Suprapubic skin (tissue), 4 donors: ENCODE data around the gene ACOT2. TPM values are rescaled to one million over a fixed set of nuclear protein-coding genes. Genes with fewer than 3 reads are reported as not detected.
"Not testable (repeated sequence)": the region's sequence is repeated elsewhere in the genome, so short reads cannot be mapped to it uniquely, and the experiment has no call there.

Experiments
- DNase-seq, 2 donors: peaks; one replicate each; pipeline ENCODE4 v3.0.0-alpha.2; 2019; ENCODE audit warnings: low spot score in 2 of 2
- H3K27ac ChIP-seq: fragments of 200-600 bp; sonication (generic); one replicate; pipeline ENCODE4 v1.5.1; 2019
- H3K27me3 ChIP-seq: fragments of 200-600 bp; sonication (generic); one replicate; pipeline ENCODE4 v1.5.1; 2019
- H3K36me3 ChIP-seq: fragments of 200-600 bp; sonication (generic); one replicate; pipeline ENCODE4 v1.5.1; 2019
- H3K4me1 ChIP-seq: fragments of 200-600 bp; sonication (generic); one replicate; pipeline ENCODE4 v1.5.1; 2019
- H3K4me3 ChIP-seq: fragments of 200-600 bp; sonication (generic); one replicate; pipeline ENCODE4 v1.5.1; 2019; ENCODE audit warnings: mild to moderate bottlenecking
- H3K9me3 ChIP-seq: fragments of 200-600 bp; sonication (generic); one replicate; pipeline ENCODE4 v1.5.1; 2019
- EP300 ChIP-seq: sonication (generic); formaldehyde crosslinking; IDR thresholded peaks from one replicate; pipeline ENCODE4 v1.6.1; 2017; ENCODE audit warnings: antibody characterized with exemption
- POLR2A ChIP-seq, 2 donors: fragments of 450-650 bp; IDR thresholded peaks; one replicate each; pipeline ENCODE4 v1.6.1; 2017; ENCODE audit warnings: antibody characterized with exemption in 2 of 2, mild to moderate bottlenecking in 2 of 2, moderate library complexity in 2 of 2
- POLR2AphosphoS5 ChIP-seq, 3 donors: sonication (generic); formaldehyde crosslinking; IDR thresholded peaks; one replicate each; pipeline ENCODE4 v1.6.1; 2017; ENCODE audit warnings: antibody characterized with exemption in 3 of 3
- WGBS: methylation state at CpG from one replicate; pipeline ENCODE4 v1.1.5; 2018; 5-methylcytosine and 5-hydroxymethylcytosine counted together
- total RNA-seq, 4 donors: library from RNA; depleted of rRNA; stranded (reverse); fragments of >200 nt; gene quantifications; one replicate each; pipeline ENCODE4 v1.1.0, GENCODE V29; 2016
- TF ChIP-seq, protein P1 (sequence below), 2 donors: fragments of 200-600 bp in 1 of 2; fragments of 450-650 bp in 1 of 2; sonication (generic) in 1 of 2; IDR thresholded peaks; one replicate each; pipeline ENCODE4 v1.5.1; 2016 to 2019; ENCODE audit warnings: antibody characterized with exemption in 2 of 2, mild to moderate bottlenecking in 1 of 2, moderate library complexity in 1 of 2

Gene ACOT2
- total RNA-seq, 4 donors from 2014 or later, result 16.6 to 35.6 (median 23.1) TPM

DNA sequence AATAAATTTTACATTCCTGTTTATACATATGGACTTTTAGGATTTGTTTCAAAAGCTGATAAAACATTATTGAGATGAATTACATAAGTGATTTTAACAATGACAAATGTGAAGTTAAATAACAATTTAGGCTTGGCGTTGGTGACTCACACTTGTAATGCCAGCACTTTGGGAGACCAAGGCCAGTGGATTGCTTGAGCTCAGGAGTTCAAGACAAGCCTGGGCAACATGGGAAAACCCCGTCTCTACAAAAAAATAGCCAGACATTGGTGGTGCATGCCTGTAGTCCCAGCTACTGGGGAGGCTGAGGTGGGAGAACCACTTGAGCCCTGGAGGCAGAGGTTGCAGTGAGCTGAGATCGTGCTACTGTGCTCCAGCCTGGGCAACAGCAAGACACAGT, 7.4 kb downstream of the ACOT2 start:
- no peak for TF ChIP-seq POLR2A (IDR thresholded peaks at IDR 0.05)
- Histone ChIP-seq H3K9me3 (no peaks in the 10 kb centered on the region), H3K27ac (no peak overlapping the region), H3K36me3 (no peaks in the 10 kb centered on the region), H3K27me3 (no peaks in the 10 kb centered on the region), H3K4me3 (no peak overlapping the region), H3K4me1 (no peaks in the 10 kb centered on the region)
- 64% methylated on average over 3 of the region's 3 CpGs for WGBS
- no peak for DNase-seq

DNA sequence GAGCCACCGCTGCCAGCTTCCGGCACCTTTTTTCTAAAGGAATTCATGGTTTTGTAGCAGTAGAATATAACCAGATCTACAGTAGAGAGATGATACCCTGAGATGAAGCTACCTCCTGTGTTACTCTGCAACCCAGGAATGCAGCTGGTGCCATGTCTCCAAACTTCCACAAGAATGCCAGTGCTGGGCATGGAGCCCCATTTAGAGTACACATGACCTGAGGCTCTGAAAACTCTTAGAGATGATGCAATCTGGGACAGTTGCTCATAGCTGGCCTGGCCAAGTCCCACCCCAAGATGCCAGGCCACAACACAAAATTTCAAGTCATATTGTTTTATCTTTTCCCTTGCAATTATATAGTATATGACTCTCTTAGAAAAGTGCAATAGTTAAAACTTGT, 8.2 kb downstream of the ACOT2 start:
- H3K4me1 ChIP-seq, H3K9me3 ChIP-seq, H3K4me3 ChIP-seq, DNase-seq, H3K36me3 ChIP-seq, H3K27me3 ChIP-seq, H3K27ac ChIP-seq: not testable (repeated sequence)
- WGBS, result 83% methylated on average over 2 of the region's 2 CpGs

DNA sequence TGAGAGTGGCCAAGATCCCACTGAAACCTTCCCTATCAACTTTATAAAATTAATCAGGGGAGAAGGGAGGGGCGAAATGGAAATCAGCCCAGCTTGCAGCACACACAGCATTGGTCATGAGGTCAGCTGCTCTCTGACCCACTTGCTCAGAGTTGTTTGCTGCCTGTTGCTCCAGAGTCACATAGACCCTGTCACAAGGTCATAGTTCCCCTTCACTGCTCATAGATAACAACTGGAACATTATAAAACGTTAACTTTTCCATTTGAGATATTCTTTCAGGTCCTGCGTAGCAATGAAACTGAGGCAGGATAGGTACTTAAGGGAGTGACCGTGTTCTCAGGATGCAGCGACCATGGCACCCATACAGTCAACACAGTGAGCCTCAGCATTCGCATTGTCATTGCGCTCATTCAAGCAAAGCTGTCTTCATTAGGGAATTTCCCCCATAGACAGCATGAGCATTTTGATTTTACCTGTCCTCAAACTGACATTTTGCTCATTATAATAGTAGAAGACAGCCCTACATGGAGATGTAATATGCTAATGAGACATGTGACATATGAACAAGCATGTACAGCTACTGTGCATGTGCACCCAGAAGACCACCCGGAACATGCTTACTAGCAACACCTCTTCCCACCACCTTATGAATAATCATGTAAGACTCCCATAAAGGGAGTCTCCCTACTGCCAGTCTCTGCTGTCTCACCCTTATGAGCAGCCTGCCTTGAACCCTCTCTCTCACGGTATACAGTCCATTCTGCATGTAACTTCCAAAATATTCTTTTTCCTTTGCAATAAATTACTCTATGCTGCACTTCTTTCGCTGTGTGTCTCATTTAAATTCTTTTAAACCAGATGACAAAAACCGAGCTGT, 13.3 kb downstream of the ACOT2 start:
- not testable (repeated sequence) for H3K9me3 ChIP-seq, H3K4me1 ChIP-seq, DNase-seq, H3K36me3 ChIP-seq, H3K27me3 ChIP-seq, H3K27ac ChIP-seq, H3K4me3 ChIP-seq
- WGBS, result 90% methylated on average over 10 of the region's 11 CpGs

DNA sequence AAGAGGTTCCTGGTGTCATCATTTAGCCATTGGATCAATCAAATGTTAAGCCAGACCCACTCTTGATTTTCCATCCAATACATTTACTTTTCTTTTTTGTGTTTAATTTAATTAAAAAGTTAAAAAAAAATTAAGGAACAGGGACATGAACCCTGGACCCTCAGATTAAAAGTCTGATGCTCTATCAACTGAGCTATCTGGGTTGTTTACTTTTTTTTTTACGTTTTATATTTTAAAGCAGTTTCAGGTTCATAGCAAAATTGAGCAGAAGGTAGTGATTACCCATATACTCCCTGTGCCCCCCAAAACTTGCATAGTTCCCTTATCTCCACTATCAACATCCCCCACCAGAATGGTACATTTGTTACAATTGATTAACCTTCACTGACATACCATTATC, 19.7 kb downstream of the ACOT2 start:
- DNase-seq, result no peak
- no peak overlapping the region for H3K27ac ChIP-seq

DNA sequence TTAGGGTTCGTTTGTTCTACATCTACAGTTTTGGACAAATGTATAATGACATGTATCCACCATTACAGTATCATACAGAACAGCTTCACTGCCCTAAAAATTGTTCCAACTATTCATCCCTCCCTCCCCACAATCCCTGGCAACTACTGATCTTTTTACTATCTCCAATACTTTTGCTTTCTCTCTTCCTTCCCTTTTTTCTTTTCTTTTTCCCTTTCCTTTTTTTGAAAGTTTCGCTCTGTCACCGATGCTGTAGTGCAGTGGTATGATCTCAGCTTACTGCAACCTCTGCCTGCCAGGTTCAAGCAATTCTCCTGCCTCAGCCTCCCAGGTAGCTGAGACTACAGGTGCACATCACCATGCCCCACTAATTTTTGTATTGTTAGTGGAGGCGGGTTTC, 20.1 kb downstream of the ACOT2 start:
- Histone ChIP-seq H3K27me3 (no peaks in the 10 kb centered on the region), H3K36me3 (no peaks in the 10 kb centered on the region), H3K27ac (no peak overlapping the region), H3K4me1 (no peaks in the 10 kb centered on the region), H3K4me3 (no peak overlapping the region), H3K9me3 (no peaks in the 10 kb centered on the region)
- no peak for TF ChIP-seq POLR2AphosphoS5 (IDR thresholded peaks at IDR 0.05)
- TF ChIP-seq, protein P1, sequence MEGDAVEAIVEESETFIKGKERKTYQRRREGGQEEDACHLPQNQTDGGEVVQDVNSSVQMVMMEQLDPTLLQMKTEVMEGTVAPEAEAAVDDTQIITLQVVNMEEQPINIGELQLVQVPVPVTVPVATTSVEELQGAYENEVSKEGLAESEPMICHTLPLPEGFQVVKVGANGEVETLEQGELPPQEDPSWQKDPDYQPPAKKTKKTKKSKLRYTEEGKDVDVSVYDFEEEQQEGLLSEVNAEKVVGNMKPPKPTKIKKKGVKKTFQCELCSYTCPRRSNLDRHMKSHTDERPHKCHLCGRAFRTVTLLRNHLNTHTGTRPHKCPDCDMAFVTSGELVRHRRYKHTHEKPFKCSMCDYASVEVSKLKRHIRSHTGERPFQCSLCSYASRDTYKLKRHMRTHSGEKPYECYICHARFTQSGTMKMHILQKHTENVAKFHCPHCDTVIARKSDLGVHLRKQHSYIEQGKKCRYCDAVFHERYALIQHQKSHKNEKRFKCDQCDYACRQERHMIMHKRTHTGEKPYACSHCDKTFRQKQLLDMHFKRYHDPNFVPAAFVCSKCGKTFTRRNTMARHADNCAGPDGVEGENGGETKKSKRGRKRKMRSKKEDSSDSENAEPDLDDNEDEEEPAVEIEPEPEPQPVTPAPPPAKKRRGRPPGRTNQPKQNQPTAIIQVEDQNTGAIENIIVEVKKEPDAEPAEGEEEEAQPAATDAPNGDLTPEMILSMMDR (IDR thresholded peaks at IDR 0.05), result no peak
- 83% methylated on average over 4 of the region's 4 CpGs for WGBS
- no peak for DNase-seq

More for the DNA sequence above, 19.7 kb downstream of the ACOT2 start:
- Histone ChIP-seq H3K4me1 (no peaks in the 10 kb centered on the region), H3K9me3 (no peaks in the 10 kb centered on the region), H3K4me3 (no peak overlapping the region), H3K36me3 (no peaks in the 10 kb centered on the region), H3K27me3 (no peaks in the 10 kb centered on the region)
- TF ChIP-seq POLR2AphosphoS5 (IDR thresholded peaks at IDR 0.05) (no peak), EP300 (no peak), POLR2A (IDR thresholded peaks at IDR 0.05) (no peak)
- TF ChIP-seq, protein P1 (IDR thresholded peaks at IDR 0.05), result no peak
- WGBS, result 91% methylated on average over 1 of the region's 1 CpG

DNA sequence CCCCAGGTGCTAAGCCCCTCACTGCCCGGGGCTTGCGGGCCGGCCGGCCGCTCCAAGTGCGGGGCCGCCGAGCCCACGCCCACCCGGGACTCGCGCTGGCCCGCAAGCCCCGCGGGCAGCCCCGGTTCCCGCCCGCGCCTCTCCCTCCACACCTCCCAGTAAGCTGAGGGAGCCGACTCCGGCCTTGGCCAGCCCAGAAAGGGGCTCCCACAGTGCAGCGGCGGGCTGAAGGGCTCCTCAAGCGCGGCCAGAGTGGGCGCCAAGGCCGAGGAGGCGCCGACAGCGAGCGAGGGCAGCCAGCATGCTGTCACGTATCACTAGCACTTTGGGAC, 21.6 kb downstream of the ACOT2 start:
- not testable (repeated sequence) for H3K9me3 ChIP-seq, DNase-seq, H3K27me3 ChIP-seq, H3K4me3 ChIP-seq, H3K36me3 ChIP-seq, H3K4me1 ChIP-seq, H3K27ac ChIP-seq
- WGBS, result 96% methylated on average over 5 of the region's 32 CpGs

DNA sequence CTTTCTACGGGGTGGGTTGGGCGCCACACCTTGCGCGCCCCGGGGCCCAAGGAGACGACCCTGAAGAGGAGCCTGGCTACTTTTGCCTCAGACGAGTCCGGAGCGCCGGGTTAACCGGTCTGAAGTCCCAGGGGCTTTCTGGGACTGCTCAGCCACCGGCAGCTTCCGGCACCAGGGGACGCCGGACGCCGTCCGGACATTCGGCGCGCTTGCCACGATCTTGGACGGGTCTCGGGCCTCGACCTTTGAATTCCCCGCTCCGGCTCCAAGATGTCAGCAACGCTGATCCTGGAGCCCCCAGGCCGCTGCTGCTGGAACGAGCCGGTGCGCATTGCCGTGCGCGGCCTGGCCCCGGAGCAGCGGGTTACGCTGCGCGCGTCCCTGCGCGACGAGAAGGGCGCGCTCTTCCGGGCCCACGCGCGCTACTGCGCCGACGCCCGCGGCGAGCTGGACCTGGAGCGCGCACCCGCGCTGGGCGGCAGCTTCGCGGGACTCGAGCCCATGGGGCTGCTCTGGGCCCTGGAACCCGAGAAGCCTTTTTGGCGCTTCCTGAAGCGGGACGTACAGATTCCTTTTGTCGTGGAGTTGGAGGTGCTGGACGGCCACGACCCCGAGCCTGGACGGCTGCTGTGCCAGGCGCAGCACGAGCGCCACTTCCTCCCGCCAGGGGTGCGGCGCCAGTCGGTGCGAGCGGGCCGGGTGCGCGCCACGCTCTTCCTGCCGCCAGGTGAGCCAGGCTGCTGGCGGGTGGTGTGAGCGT, 22.9 kb downstream of the ACOT2 start, which contains the start of gene ACOT4:
TSS of gene ACOT4 (plus strand) at position 184 of the 760 bp plus-strand sequence. CDS start at position 271, 87 bp downstream.
- Histone ChIP-seq H3K27ac (peak within 1 kb of the TSS; percentile 42), H3K27me3 (no peaks in the 10 kb centered on the region), H3K36me3 (no peaks in the 10 kb centered on the region), H3K9me3 (no peaks in the 10 kb centered on the region), H3K4me3 (peak within 1 kb of the TSS; percentile 68), H3K4me1 (no peaks in the 10 kb centered on the region)
- TF ChIP-seq, protein P1 (IDR thresholded peaks at IDR 0.05), result peak in 1 of 2 donors; percentile 24
- no peak for TF ChIP-seq EP300
- no peak for DNase-seq
- 3% methylated on average over 29 of the region's 89 CpGs for WGBS
